CD4-positive, CD25-positive, alpha-beta regulatory T cell (primary cell): ENCODE measurements around the gene TMPRSS7. TPM values are rescaled to one million over a fixed set of nuclear protein-coding genes. Genes with fewer than 3 reads are reported as not detected.

Experiments used
- ATAC-seq, 2 donors: fragments of 150-1000 bp; cut with Tn5 transposase; one replicate each; pipeline ENCODE4 v1.10.0; 2021; ENCODE audit warnings: low read depth in 2 of 2, moderate number of reproducible peaks in 2 of 2, moderate library complexity in 1 of 2
- DNase-seq, 3 donors: peaks; one replicate each; pipeline versions ENCODE4 v3.0.0 to v3.0.0-alpha.2; 2012 to 2022; ENCODE audit warnings: mixed read lengths in 1 of 3
- H3K27ac ChIP-seq: one replicate; pipeline ENCODE4 v1.7.0; 2013; ENCODE audit warnings: mild to moderate bottlenecking, low read length; ENCODE audit not compliant: insufficient read depth, poor library complexity, severe bottlenecking
- H3K27me3 ChIP-seq: one replicate; pipeline ENCODE4 v1.7.0; 2013; ENCODE audit warnings: low read length; ENCODE audit not compliant: control insufficient read depth, insufficient read depth
- H3K36me3 ChIP-seq: one replicate; pipeline ENCODE4 v1.7.0; 2013; ENCODE audit warnings: mild to moderate bottlenecking, low read length, moderate library complexity; ENCODE audit not compliant: control insufficient read depth, insufficient read depth
- H3K4me1 ChIP-seq: 2 replicates; pipeline ENCODE4 v1.7.0; 2013; ENCODE audit warnings: mild to moderate bottlenecking, low read length; ENCODE audit not compliant: insufficient read depth, control insufficient read depth, poor library complexity, severe bottlenecking
- H3K4me3 ChIP-seq: one replicate; pipeline ENCODE4 v1.7.0; 2013; ENCODE audit warnings: low read depth, mild to moderate bottlenecking, low read length, moderate library complexity
- H3K9me3 ChIP-seq, 2 experiments: 1 replicate in 1 of 2; 2 replicates in 1 of 2; pipeline ENCODE4 v1.7.0; 2013; ENCODE audit warnings: low read length in 2 of 2, mild to moderate bottlenecking in 1 of 2, moderate library complexity in 1 of 2; ENCODE audit not compliant: control insufficient read depth in 2 of 2
- H3K27ac Mint-ChIP-seq, 3 donors: one replicate each; pipeline ENCODE4 v1.8.0; 2020 to 2022; ENCODE audit warnings: mild to moderate bottlenecking in 3 of 3, mixed read lengths in 3 of 3, moderate library complexity in 2 of 3
- H3K27me3 Mint-ChIP-seq: one replicate; pipeline ENCODE4 v1.8.0; 2022; ENCODE audit warnings: mild to moderate bottlenecking, mixed read lengths
- H3K36me3 Mint-ChIP-seq: one replicate; pipeline ENCODE4 v1.8.0; 2020; ENCODE audit warnings: mixed read lengths
- H3K4me1 Mint-ChIP-seq, 4 donors: one replicate each; pipeline ENCODE4 v1.8.0; 2020 to 2022; ENCODE audit warnings: mixed read lengths in 4 of 4, mild to moderate bottlenecking in 1 of 4
- H3K4me3 Mint-ChIP-seq, 4 donors: one replicate each; pipeline ENCODE4 v1.8.0; 2020 to 2022; ENCODE audit warnings: mild to moderate bottlenecking in 4 of 4, mixed read lengths in 4 of 4, moderate library complexity in 3 of 4
- H3K9me3 Mint-ChIP-seq, 7 donors: one replicate each; pipeline ENCODE4 v1.8.0; 2020 to 2022; ENCODE audit warnings: mixed read lengths in 7 of 7, mild to moderate bottlenecking in 3 of 7, moderate library complexity in 2 of 7
- polyA plus RNA-seq, 4 donors: library from polyadenylated mRNA; unstranded; fragments of 300-500 nt; fragmentation: Illumina TruSeq; gene quantifications; one replicate each; pipeline ENCODE4 v1.2.3, GENCODE V29; 2021
- total RNA-seq: library from RNA; stranded (reverse); gene quantifications from one replicate; pipeline ENCODE4 v1.2.3, GENCODE V29; 2022

The TMPRSS7 gene
- total and polyA plus RNA-seq, 5 donors from 2014 or later, result not detected

- peaks cover 4% of the 10 kb centered on the region for H3K27me3 ChIP-seq
- Mint-ChIP-seq H3K9me3 (peaks cover 0 to 4% (median 0%) of the 10 kb centered on the region in 7 donors), H3K4me3 (no peak overlapping the region), H3K27ac (no peak overlapping the region), H3K36me3 (no peaks in the 10 kb centered on the region), H3K27me3 (peaks cover 5% of the 10 kb centered on the region), H3K4me1 (peaks cover 0 to 14% (median 6%) of the 10 kb centered on the region in 4 donors)
- ATAC-seq (no peak), DNase-seq (no peak)
- H3K27ac ChIP-seq, result no peak overlapping the region
- no peaks in the 10 kb centered on the region for H3K4me1 ChIP-seq
- H3K4me3 ChIP-seq, result no peak overlapping the region
- H3K9me3 ChIP-seq, result no peaks in the 10 kb centered on the region
- no peaks in the 10 kb centered on the region for H3K36me3 ChIP-seq
These were observed 61.2 kb downstream of the TMPRSS7 start for GRCh38 chr3:112095731-112096130.

DNA sequence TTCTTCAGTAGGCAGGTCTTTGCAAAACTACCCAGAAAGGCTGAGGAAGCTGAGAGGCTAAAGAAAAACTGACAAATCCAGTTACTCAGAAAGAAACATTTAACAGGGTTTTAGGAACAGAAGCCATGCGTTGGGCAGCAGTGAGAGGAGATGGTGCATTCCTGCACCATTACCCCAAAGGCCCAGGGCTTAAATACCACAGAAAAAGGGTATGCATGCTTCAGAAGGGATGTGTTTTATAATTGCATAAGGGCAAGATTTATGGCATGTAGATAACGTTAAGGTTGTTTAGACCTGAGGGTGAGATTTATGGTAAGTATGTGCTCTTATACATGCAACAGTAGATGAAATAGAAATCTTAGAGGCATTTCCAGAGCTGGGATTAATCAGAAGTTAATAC is 61.6 kb downstream of the TMPRSS7 start:
- peaks cover 5% of the 10 kb centered on the region for H3K27me3 Mint-ChIP-seq
- Histone ChIP-seq H3K4me3 (no peak overlapping the region), H3K36me3 (no peaks in the 10 kb centered on the region), H3K27me3 (peaks cover 4% of the 10 kb centered on the region), H3K9me3 (no peaks in the 10 kb centered on the region), H3K27ac (no peak overlapping the region), H3K4me1 (no peaks in the 10 kb centered on the region)
- no peak overlapping the region for H3K27ac Mint-ChIP-seq
- H3K4me3 Mint-ChIP-seq, result no peak overlapping the region
- peaks cover 0 to 4% (median 0%) of the 10 kb centered on the region in 7 donors for H3K9me3 Mint-ChIP-seq
- no peak for ATAC-seq
- H3K4me1 Mint-ChIP-seq, result peaks cover 0 to 11% (median 5%) of the 10 kb centered on the region in 4 donors
- H3K36me3 Mint-ChIP-seq, result no peaks in the 10 kb centered on the region
- no peak for DNase-seq

DNA sequence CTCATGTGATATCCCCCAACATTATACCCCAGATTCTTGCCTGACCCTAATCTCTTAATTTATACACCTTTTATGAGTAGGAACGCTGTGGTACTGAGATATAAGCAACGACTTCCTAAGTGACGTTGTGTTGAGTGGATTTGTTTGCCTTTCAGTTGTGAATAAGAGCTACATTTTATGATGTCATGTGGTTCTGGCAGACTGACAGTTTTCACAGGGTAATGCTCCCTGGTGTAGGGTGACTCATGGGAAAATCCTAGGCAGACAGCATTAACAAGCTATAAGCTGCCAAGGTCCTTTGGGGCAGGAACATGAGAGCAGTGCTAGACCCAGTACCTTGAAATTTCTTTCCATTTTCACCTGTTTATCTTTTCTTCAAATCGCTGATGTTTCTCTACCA is 62.8 kb downstream of the TMPRSS7 start:
- H3K36me3 Mint-ChIP-seq, result no peaks in the 10 kb centered on the region
- peaks cover 0 to 4% (median 0%) of the 10 kb centered on the region in 7 donors for H3K9me3 Mint-ChIP-seq
- H3K27me3 Mint-ChIP-seq, result peaks cover 5% of the 10 kb centered on the region
- no peak overlapping the region for H3K4me3 Mint-ChIP-seq
- no peaks in the 10 kb centered on the region for H3K9me3 ChIP-seq
- DNase-seq, result no peak
- no peak overlapping the region for H3K27ac Mint-ChIP-seq
- no peak overlapping the region for H3K4me3 ChIP-seq
- peaks cover 4% of the 10 kb centered on the region for H3K27me3 ChIP-seq
- peak in 1 of 2 donors; percentile 34 for ATAC-seq
- H3K4me1 ChIP-seq, result no peaks in the 10 kb centered on the region
- H3K27ac ChIP-seq, result no peak overlapping the region
- peaks cover 0 to 8% (median 3%) of the 10 kb centered on the region in 4 donors for H3K4me1 Mint-ChIP-seq
- H3K36me3 ChIP-seq, result no peaks in the 10 kb centered on the region

DNA sequence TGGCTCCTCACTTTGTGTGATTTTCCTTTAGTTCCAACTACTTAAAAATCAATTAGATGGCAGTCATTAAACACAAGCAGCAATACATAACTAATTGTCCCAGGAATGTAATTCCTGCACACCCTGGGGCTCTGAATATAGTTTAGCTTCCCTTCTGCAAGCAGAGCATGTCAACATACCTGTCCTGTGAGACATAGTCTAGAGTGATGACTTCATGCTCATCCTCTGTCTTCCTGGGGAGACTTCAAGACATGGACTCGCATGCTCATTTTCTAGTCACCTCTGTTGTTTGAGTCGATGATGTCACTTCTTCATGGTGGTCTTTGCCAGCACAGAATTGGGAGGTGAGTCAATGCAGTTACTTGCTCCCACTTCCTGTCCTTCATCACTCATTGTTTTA is 67.4 kb downstream of the TMPRSS7 start:
- H3K27me3 ChIP-seq, result peaks cover 2% of the 10 kb centered on the region
- H3K4me1 ChIP-seq, result no peaks in the 10 kb centered on the region
- H3K4me3 Mint-ChIP-seq, result no peak overlapping the region
- H3K36me3 Mint-ChIP-seq, result no peaks in the 10 kb centered on the region
- ATAC-seq (no peak), DNase-seq (no peak)
- no peaks in the 10 kb centered on the region for H3K4me1 Mint-ChIP-seq
- peaks cover 8% of the 10 kb centered on the region for H3K27me3 Mint-ChIP-seq
- no peak overlapping the region for H3K4me3 ChIP-seq
- peaks cover 0 to 4% (median 0%) of the 10 kb centered on the region in 7 donors for H3K9me3 Mint-ChIP-seq
- H3K27ac ChIP-seq, result no peak overlapping the region
- no peak overlapping the region for H3K27ac Mint-ChIP-seq
- no peaks in the 10 kb centered on the region for H3K36me3 ChIP-seq
- H3K9me3 ChIP-seq, result no peaks in the 10 kb centered on the region

- ATAC-seq (no peak), DNase-seq (no peak)
- no peaks in the 10 kb centered on the region for H3K4me1 Mint-ChIP-seq
- Histone ChIP-seq H3K4me3 (no peak overlapping the region), H3K27ac (no peak overlapping the region), H3K27me3 (no peaks in the 10 kb centered on the region), H3K9me3 (no peaks in the 10 kb centered on the region), H3K4me1 (no peaks in the 10 kb centered on the region), H3K36me3 (no peaks in the 10 kb centered on the region)
- H3K27me3 Mint-ChIP-seq, result peaks cover 13% of the 10 kb centered on the region
- H3K4me3 Mint-ChIP-seq, result no peak overlapping the region
- H3K27ac Mint-ChIP-seq, result no peak overlapping the region
- peaks cover 0 to 1% (median 0%) of the 10 kb centered on the region in 7 donors for H3K9me3 Mint-ChIP-seq
- H3K36me3 Mint-ChIP-seq, result no peaks in the 10 kb centered on the region
These were observed 70.2 kb downstream of the TMPRSS7 start for GRCh38 chr3:112104774-112105173.

GRCh38 chr3:112109322-112109721 is 74.8 kb downstream of the TMPRSS7 start:
- Histone ChIP-seq H3K4me1 (no peaks in the 10 kb centered on the region), H3K36me3 (no peaks in the 10 kb centered on the region), H3K27ac (no peak overlapping the region), H3K9me3 (no peaks in the 10 kb centered on the region), H3K27me3 (no peaks in the 10 kb centered on the region), H3K4me3 (no peak overlapping the region)
- ATAC-seq (no peak), DNase-seq (no peak)
- no peak overlapping the region for H3K4me3 Mint-ChIP-seq
- H3K27me3 Mint-ChIP-seq, result peaks cover 5% of the 10 kb centered on the region
- H3K27ac Mint-ChIP-seq, result no peak overlapping the region
- peaks cover 0 to 2% (median 0%) of the 10 kb centered on the region in 7 donors for H3K9me3 Mint-ChIP-seq
- H3K4me1 Mint-ChIP-seq, result peaks cover 0 to 5% (median 4%) of the 10 kb centered on the region in 4 donors
- H3K36me3 Mint-ChIP-seq, result no peaks in the 10 kb centered on the region

GRCh38 chr3:112111785-112112402 is 77.4 kb downstream of the TMPRSS7 start:
- H3K36me3 Mint-ChIP-seq, result no peaks in the 10 kb centered on the region
- H3K27ac Mint-ChIP-seq, result peak overlapping the region in 1 of 3 donors; percentile 29
- H3K4me3 Mint-ChIP-seq, result no peak overlapping the region
- Histone ChIP-seq H3K9me3 (no peaks in the 10 kb centered on the region), H3K4me1 (no peaks in the 10 kb centered on the region), H3K27ac (no peak overlapping the region), H3K27me3 (no peaks in the 10 kb centered on the region), H3K4me3 (no peak overlapping the region), H3K36me3 (no peaks in the 10 kb centered on the region)
- H3K9me3 Mint-ChIP-seq, result peaks cover 0 to 3% (median 0%) of the 10 kb centered on the region in 7 donors
- H3K27me3 Mint-ChIP-seq, result peaks cover 5% of the 10 kb centered on the region
- ATAC-seq (peak; percentile 87 to 89), DNase-seq (peak; percentile 23 to 80 (median 64))
- peaks cover 0 to 5% (median 4%) of the 10 kb centered on the region in 4 donors for H3K4me1 Mint-ChIP-seq

DNA sequence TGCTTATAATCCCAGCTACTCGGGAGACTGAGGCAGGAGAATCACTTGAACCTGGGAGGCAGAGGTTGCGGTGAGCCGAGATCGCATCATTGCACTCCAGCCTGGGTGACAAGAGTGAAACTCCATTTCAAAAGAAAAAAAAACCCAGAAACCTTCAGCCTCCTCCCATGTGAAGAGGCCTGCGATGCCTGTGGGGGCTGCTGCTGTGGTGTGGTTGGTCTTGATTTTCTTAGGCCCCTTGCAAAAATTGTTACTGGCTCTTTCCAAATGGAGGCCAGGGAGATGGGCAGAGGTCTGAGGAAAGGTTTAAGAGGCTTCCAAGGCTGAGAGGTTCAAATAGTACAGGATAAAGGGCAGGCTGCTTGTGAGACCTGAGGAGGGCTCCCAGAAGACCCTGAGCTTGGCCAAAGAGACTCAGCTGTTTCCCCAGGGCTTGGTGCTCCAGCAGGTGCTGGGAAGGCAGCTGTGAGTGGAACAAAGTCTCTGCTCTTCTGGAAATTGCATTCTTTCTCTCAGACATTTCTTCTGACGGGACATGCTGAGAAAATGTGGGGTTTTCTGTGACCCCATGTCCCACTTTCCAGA is 80.1 kb downstream of the TMPRSS7 start:
- Mint-ChIP-seq H3K36me3 (no peaks in the 10 kb centered on the region), H3K27ac (no peak overlapping the region)

More for the DNA sequence above, 80.1 kb downstream of the TMPRSS7 start:
- Histone ChIP-seq H3K4me3 (no peak overlapping the region), H3K27ac (no peak overlapping the region), H3K36me3 (no peaks in the 10 kb centered on the region), H3K4me1 (no peaks in the 10 kb centered on the region), H3K9me3 (no peaks in the 10 kb centered on the region), H3K27me3 (no peaks in the 10 kb centered on the region)
- no peak overlapping the region for H3K4me3 Mint-ChIP-seq
- peaks cover 0 to 10% (median 8%) of the 10 kb centered on the region in 4 donors for H3K4me1 Mint-ChIP-seq
- no peak for DNase-seq
- H3K27me3 Mint-ChIP-seq, result no peaks in the 10 kb centered on the region
- no peak for ATAC-seq
- peaks cover 0 to 3% (median 0%) of the 10 kb centered on the region in 7 donors for H3K9me3 Mint-ChIP-seq
